ENCODE measurements around the gene ACOX2.

The ACOX2 gene

DNA sequence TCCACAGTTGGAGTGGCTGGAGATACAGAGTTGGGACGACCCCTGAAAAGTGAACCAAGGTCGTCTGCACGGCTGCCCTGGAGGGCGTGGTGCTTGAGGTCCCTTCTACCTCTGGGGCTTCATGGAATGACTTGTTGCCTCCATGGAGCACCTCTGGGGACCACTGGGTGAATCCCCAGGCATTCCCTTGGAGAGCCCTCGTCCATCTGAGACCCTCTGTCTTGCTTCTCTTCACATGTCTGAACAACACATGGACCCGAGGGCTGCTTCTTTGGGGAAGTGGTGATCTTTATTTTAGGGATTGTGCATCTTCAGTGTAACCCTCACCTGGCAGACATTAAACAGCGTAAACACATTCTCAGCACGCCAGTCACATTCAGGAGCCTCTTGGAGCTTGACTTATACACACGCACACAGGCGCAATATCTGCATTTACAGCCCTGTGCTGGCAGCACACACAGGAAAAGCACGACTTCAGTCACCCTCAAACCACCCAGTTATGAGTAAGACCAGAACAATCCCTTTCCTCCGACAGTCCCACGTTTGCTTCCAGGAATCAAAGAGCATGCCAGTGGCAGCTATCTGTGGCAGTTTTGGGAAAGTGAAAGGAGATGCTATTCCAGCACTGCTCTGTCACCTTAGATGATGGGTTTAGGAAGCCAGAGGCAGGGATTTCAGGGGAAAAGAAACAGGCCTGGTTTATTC lies 27.6 kb upstream of the ACOX2 start:
- DNase-seq = peak; percentile 80
- TF ChIP-seq, protein P1, sequence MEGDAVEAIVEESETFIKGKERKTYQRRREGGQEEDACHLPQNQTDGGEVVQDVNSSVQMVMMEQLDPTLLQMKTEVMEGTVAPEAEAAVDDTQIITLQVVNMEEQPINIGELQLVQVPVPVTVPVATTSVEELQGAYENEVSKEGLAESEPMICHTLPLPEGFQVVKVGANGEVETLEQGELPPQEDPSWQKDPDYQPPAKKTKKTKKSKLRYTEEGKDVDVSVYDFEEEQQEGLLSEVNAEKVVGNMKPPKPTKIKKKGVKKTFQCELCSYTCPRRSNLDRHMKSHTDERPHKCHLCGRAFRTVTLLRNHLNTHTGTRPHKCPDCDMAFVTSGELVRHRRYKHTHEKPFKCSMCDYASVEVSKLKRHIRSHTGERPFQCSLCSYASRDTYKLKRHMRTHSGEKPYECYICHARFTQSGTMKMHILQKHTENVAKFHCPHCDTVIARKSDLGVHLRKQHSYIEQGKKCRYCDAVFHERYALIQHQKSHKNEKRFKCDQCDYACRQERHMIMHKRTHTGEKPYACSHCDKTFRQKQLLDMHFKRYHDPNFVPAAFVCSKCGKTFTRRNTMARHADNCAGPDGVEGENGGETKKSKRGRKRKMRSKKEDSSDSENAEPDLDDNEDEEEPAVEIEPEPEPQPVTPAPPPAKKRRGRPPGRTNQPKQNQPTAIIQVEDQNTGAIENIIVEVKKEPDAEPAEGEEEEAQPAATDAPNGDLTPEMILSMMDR (IDR thresholded peaks at IDR 0.05; ENCODE audit: low read depth, low read length, missing control alignments) = no peak
- H3K36me3 ChIP-seq (replicated peaks) = no peaks in the 10 kb centered on the region
- no peak overlapping the region for H3K4me3 ChIP-seq (ENCODE audit: low read depth, low read length)
- H3K27me3 ChIP-seq (replicated peaks) = no peaks in the 10 kb centered on the region
- in situ Hi-C loops (cut with HindIII; ENCODE audit: low pct_ligation_motif_present, low sequenced_read_pairs) = no loop called here
- peak overlapping the region; percentile 15 for H3K27ac ChIP-seq

DNA sequence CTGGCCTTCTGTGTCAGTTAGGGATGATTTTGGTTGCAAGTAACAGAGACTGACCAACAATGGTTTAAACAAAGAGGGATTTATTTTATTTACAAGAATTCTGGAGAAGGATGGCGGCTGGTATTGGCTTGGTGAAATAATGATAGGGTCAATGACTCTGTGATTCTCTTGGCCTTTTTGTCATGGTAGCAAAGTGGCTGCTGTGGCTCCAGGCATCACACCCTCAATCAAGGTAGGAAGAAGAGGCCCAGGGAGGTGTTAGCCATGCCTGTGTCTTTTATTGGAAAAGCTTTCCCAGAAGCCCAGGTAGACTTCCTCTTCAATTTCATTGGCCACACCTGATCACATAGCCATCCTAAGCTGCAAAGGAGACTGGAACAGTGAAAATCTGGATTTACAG lies 27.1 kb upstream of the ACOX2 start:
- in situ Hi-C loops (cut with HindIII; ENCODE audit: low pct_ligation_motif_present, low sequenced_read_pairs) = no loop called here
- H3K27me3 ChIP-seq (replicated peaks) = no peaks in the 10 kb centered on the region
- no peak for DNase-seq
- no peaks in the 10 kb centered on the region for H3K36me3 ChIP-seq (replicated peaks)
- no peak overlapping the region for H3K27ac ChIP-seq
- H3K4me3 ChIP-seq (ENCODE audit: low read depth, low read length) = no peak overlapping the region
- TF ChIP-seq, protein P1 (IDR thresholded peaks at IDR 0.05; ENCODE audit: low read depth, low read length, missing control alignments) = no peak

DNA sequence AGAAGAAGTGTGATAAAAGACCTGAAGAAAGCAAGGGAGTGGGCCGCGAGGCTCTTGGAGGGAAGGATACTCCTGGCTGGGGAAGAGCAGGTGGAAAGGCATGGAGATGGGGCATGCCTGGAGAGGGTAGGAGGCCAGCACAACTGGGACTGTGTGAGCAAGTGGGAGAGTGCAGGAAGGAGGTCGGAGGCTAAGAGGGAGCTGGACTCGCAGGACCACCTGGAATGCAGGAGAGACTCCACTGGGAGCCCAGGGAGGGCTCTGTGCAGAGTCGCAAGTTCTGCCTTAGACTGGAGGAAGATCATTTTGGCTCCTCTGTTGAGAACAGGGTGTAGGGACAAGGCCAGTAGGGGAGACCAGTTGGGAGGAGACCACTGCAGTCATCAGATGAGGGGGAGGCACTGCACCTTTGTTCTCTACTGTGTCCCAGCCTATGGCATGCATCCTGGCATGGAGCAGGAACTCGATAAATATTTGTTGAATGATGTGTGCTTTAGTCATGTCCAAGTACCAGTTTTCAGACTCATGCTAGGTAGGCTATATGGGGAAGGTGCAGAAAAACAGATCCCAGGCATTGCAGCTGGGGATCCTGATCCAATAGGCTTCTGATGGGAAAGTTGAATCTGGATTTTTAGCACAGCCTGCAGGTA lies 26.5 kb upstream of the ACOX2 start:
- TF ChIP-seq, protein P1 (IDR thresholded peaks at IDR 0.05; ENCODE audit: low read depth, low read length, missing control alignments) = no peak
- H3K27ac ChIP-seq = no peak overlapping the region
- DNase-seq = no peak
- in situ Hi-C loops (cut with HindIII; ENCODE audit: low pct_ligation_motif_present, low sequenced_read_pairs) = no loop called here
- H3K27me3 ChIP-seq (replicated peaks) = no peaks in the 10 kb centered on the region
- no peak overlapping the region for H3K4me3 ChIP-seq (ENCODE audit: low read depth, low read length)
- no peaks in the 10 kb centered on the region for H3K36me3 ChIP-seq (replicated peaks)

DNA sequence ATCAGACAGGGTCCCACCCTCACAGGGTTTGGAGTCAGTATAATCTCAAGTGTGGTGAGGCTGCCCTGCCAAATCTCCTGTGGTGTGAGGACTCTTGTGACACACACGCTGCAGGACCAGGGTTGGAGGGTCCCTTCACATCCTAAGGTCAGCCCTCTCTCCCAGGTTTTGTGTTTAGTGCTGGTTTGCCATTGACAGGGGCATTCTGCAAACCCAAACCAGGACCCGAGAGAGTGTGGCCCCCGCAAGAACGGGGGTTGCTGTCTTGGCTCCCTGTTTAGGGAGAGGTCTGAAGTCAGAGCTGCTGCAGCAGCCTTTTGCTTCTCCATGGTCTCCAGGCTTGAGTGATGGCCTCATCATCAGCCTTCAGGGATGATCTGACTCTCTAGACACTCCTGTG lies 25.5 kb upstream of the ACOX2 start:
- Histone ChIP-seq H3K36me3 (replicated peaks) (no peaks in the 10 kb centered on the region), H3K27ac (no peak overlapping the region), H3K27me3 (replicated peaks) (no peaks in the 10 kb centered on the region), H3K4me3 (ENCODE audit: low read depth, low read length) (no peak overlapping the region)
- in situ Hi-C loops (cut with HindIII; ENCODE audit: low pct_ligation_motif_present, low sequenced_read_pairs) = no loop called here
- no peak for DNase-seq
- TF ChIP-seq, protein P1 (IDR thresholded peaks at IDR 0.05; ENCODE audit: low read depth, low read length, missing control alignments) = no peak

DNA sequence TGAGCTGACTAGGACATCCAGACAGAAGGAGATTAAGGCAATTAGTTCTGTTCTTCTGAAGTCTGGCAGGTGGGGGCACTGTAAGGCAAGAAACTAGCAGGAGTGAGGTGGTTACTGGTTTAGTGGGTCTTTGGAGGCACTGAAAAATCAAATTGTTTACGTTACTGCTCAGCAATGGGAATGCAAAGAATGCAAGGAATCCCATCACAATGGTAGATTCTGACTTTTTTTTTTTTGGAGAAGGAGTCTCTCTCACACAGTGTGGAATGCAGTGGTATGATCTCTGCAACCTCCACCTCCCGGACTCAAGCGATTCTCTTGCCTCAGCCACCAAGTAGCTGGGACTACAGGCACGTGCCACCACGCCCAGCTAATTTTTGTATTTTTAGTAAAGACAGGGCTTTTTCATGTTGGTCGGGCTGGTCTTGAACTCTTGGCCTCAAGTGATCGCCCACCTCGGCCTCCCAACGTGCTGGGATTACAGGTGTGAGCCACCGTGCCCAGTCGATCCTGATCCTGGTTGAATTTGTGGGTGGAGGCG lies 23.9 kb upstream of the ACOX2 start:
- in situ Hi-C loops (cut with HindIII; ENCODE audit: low pct_ligation_motif_present, low sequenced_read_pairs) = no loop called here
- H3K27ac ChIP-seq = peak overlapping the region; percentile 38
- no peaks in the 10 kb centered on the region for H3K36me3 ChIP-seq (replicated peaks)
- DNase-seq = peak; percentile 95
- TF ChIP-seq, protein P1 (IDR thresholded peaks at IDR 0.05; ENCODE audit: low read depth, low read length, missing control alignments) = peak; percentile 78
- no peak overlapping the region for H3K4me3 ChIP-seq (ENCODE audit: low read depth, low read length)
- H3K27me3 ChIP-seq (replicated peaks) = no peaks in the 10 kb centered on the region
